Activated CD4-positive, alpha-beta T cell treated with anti-CD3 and anti-CD28 coated beads, Interleukin-2, amount 50 U/mL, for 16 hours (primary cell): Measurements from ENCODE around the gene TEX50.
"Not testable (repeated sequence)": the region's sequence is repeated elsewhere in the genome, so short reads cannot be mapped to it uniquely, and the experiment has no call there.

Source experiments
- DNase-seq: peaks from one replicate; pipeline ENCODE4 v3.0.0-alpha.2; 2020

TEX50 gene, protein sequence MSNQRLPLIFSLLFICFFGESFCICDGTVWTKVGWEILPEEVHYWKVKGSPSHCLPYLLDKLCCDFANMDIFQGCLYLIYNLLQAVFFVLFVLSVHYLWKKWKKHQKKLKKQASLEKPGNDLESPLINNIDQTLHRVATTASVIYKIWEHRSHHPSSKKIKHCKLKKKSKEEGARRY

GRCh38 chr1:173635116-173635515 lies at the start of gene TEX50:
Gene TEX50, plus strand, starts transcription at chr1:173635338. Its CDS starts 184 bp downstream, at chr1:173635522.
- DNase-seq: no peak

DNA sequence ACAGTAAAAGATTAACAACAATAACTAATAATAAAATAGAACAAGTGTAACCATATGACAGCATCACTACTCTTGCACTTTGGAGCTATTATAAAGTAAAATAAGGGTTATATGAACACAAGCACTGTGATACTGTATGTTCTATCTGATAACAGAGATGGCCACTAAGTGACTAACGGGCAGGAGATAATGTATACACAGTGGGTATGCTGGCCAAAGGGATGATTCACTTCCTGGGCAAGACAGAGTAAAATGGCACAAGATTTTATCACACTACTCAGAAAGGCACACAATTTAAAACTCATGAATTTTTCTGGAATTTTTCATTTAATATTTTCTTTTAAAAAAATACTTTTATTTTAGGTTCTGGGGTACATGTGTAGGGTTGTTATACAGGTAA lies 44.6 kb upstream of the TEX50 start:
- DNase-seq: no peak

DNA sequence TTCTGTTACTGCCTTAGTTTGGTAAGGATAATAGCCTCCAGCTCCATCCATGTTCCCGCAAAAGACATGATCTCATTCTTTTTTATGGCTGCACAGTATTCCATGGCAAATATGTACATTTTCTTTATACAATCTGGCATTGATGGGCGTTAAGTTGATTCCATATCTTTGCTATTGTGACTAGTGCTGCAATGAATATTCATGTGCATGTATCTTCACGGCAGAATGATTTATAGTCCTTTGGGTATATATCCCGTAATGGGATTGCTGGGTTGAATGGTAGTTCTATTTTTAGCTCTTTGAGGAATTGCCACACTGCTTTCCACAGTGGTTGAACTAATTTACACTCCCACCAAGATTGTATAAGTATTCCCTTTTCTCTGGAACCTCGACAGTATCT lies 44.0 kb upstream of the TEX50 start:
- DNase-seq: not testable (repeated sequence)

GRCh38 chr1:173596097-173596825 lies 38.9 kb upstream of the TEX50 start:
- no peak for DNase-seq

DNA sequence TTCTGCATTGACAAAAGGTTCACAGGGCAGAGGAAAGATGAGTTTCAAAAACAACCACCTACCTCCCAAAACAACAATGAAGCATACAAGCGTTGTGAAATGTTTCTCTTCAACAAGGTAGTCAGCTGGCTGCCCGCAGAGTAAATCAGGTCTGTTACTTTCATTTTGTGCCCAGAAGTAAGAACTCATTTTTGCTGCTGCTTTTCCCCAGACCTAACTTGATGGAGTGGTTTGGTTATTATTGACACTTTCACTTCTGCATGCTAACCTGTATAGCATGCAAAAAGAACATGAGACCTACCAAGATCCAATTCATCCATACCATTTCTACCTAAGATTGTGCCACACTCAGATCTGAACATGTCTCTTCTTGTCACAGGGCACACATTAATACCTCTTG lies 33.5 kb upstream of the TEX50 start:
- DNase-seq: no peak

GRCh38 chr1:173603056-173603591 lies 32.0 kb upstream of the TEX50 start, which contains the start of gene SLC9C2:
Gene SLC9C2, minus strand, starts transcription at chr1:173603072. Its CDS starts 1,296 bp downstream, at chr1:173601776.
- DNase-seq: no peak

GRCh38 chr1:173608503-173609216 lies 26.5 kb upstream of the TEX50 start:
- DNase-seq: no peak

DNA sequence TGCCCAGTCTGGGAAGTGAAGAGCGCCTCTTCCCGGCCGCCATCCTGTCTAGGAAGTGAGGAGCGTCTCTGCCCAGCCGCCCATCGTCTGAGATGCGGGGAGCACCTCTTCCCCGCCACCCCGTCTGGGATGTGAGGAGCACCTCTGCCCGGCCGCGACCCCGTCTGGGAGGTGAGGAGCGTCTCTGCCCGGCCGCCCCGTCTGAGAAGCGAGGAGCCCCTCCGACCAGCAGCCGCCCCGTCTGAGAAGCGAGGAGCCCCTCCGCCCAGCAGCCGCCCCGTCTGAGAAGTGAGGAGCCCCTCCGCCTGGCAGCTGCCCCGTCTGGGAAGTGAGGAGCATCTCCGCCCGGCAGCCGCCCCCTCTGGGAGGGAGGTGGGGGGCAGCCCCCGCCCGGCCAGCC lies 22.1 kb upstream of the TEX50 start:
- not testable (repeated sequence) for DNase-seq

DNA sequence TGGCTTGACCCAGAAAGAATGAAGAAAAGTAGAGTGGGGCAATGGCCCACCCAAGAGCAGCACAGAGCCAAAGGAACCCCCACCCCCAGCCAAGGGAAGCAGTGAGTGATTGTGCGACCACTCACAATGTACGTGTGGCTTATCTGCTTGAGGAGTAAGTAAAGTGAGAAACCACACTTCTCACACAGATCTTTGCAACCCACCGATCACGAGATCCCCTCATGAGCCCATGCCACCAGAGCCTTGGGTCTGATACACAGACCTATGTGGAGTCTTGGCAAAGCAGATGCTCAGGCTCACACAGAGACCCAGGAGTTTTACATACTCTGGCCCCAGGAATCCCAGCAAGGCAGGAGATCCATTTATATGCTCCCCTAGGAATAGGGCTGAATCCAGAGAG lies 18.3 kb upstream of the TEX50 start:
- DNase-seq: no peak

GRCh38 chr1:173627269-173627668 lies 7.9 kb upstream of the TEX50 start:
- DNase-seq: no peak

- no peak for DNase-seq
Measured at GRCh38 chr1:173628888-173629287, 6.2 kb upstream of the TEX50 start.

DNA sequence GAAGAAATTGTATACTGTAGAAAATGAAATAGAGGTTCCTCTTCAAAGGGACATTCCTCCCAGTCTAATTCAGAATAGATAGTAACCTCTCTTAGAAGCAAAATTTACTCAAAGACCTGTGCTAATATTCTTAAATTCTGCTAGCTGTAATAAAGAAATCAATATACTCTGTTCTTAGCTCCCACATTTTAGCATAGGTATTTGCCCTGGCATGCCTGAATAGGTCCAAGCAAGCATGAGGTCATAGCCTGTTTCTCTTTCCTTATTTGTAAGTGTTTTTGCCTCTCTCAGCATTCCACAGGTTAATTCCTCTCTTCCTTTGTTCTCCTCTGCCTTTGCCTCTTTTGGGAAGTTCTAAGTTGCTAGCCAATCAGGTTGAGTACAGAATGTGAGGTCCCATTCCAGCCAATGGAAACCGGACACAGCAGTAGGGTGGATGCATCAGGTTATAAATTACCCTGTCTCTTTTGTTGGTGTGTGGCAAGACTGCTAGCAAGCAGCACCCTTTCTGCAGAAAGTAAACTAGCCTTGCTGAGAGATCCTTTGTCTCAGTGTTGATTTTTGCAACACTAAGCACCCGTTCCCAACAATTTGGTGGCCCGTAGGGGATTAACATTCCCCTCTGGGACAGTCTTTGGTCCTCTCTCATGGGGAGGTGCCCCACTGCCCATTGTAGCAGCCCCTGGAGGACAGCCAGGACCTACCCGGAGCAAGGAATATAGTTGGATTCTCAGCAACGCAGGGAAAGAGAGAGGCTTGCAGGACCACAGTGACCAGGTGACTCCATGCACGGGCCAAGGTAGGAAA lies 2.3 kb downstream of the TEX50 start:
- not testable (repeated sequence) for DNase-seq

DNA sequence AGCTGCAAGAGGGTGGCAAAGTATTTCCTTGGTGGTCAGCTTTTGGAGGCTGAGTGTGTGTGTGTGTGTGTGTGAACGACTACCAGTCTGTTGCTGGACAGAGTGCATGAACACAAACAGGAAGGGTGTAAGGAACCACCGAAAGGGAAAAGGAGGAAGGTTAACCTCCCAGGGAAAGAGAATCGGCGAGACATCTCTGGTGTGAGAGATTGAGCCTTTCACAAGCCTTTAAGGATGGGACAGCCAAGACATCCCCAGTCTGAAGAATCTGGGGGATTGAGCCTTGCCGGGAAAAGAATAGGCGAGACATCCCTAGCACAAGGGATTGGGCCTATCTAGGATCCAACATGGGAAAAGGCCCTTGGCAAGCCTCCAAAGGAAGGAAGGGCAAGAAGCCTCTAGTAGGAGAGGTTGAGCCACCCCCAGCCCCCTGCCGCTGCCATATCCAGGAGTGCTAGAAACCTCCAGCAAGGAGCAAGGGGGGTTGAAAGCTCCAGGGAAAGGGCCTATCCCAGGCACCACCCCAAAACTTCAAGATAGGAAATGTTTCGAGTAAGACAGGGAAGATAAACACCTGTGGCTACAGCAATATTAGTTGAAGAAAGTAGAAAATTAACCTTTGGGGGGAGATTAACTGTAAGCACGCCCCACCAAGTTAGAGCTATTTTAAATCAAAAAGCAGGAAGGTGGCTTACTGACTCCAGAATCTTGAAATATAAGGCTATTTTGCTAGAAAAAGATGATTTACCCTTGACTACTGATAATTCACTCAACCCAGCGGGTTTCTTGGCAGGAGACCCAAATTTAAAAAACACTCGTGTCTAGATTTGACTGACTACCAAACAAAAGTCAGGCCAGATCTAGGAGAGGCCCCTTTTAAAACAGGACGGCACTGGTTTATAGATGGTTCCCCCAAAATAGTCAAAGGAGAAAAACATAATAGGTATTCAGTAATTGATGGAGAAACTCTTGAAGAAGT lies 3.2 kb downstream of the TEX50 start:
- no peak for DNase-seq

GRCh38 chr1:173639102-173639501 lies 4.0 kb downstream of the TEX50 start:
- DNase-seq: no peak

DNA sequence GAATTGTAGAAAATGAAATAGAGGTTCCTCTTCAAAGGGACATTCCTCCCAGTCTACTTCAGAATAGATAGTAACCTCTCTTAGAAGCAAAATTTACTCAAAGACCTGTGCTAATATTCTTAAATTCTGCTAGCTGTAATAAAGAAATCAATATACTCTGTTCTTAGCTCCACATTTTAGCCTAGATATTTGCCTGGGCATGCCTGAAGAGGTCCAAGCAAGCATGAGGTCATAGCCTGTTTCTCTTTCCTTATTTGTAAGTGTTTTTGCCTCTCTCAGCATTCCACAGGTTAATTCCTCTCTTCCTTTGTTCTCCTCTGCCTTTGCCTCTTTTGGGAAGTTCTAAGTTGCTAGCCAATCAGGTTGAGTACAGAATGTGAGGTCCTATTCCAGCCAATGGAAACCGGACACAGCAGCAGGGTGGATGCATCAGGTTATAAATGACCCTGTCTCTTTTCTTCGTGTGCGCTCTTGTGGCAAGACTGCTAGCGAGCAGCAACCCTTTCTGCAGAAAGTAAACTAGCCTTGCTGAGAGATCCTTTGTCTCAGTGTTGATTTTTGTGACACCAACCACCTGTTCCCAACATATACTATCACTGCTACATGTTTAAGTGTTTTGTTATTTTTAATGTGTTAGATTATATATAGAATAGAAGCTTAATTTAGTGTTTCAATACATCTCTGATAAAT lies 7.5 kb downstream of the TEX50 start:
- not testable (repeated sequence) for DNase-seq

DNA sequence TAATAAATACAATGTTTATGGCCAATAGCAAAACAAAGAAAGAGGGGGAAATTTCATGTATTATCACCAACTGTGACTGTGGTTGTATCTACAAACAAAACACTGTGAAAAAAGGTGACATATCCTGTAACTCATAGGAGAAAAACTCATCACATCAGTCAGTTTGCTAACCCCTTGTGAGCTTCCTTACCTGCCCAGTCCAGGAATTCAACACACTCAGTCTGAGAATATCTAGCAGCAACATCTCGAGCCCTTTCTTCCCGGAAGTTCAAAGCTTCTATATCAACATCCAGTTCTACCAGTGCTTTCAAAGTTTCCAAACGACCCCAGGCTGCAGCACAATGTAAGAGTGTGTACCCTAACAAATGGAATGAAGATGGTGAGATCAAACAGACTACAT lies 11.5 kb downstream of the TEX50 start:
- no peak for DNase-seq

GRCh38 chr1:173648880-173649605 lies 13.9 kb downstream of the TEX50 start:
- DNase-seq: no peak

GRCh38 chr1:173660306-173660705 lies 25.2 kb downstream of the TEX50 start:
- DNase-seq: no peak

DNA sequence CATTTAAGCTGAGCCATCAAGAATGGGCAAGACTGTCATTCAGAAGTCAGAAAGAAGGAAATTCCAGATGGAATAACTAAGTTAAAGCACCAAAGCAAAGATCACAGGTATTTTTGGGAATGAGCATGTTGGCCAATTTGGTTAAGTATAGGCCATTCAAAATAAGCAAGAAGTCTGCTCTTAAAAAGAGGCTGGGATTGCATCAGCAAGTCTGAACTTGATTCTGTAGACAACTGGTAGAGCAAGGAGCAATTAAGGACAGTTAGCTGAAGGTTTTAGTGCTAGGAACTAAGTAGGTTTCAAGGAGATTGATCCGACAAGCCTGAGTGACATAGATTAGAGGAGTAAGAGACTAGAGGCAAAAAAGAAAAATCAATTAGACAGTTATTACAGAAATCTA lies 26.1 kb downstream of the TEX50 start:
- DNase-seq: no peak

DNA sequence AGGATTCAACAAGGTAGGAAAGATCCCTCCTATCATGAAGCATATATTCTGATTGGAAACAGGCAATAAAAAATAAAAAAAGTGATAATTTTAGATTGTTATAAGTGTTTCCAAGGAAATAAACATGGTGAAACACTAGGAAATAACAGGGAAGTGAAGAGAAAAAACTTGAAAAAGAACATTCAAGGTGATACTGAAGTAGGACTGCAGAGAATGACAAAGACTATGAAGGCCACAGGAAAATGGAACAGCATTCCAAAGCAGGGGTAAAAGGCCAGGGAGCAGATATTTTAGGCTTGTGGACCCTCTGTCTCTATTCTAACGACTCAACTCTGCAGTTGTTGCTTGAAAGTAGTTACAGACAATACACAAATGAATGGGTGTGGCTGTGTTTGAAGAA lies 26.6 kb downstream of the TEX50 start:
- DNase-seq: no peak
